HUES64 (cell line): Measurements from ENCODE around the gene ATP10B.

ENCODE experiments used
- H3K27ac ChIP-seq: 2 replicates; pipeline ENCODE4 v1.7.0; 2013; ENCODE audit warnings: low read depth, low read length, inconsistent platforms
- H3K27me3 ChIP-seq: 2 replicates; pipeline ENCODE4 v1.6.1; 2013; ENCODE audit warnings: mild to moderate bottlenecking, low read length; ENCODE audit not compliant: insufficient read depth
- H3K36me3 ChIP-seq: 2 replicates; pipeline ENCODE4 v1.6.1; 2013; ENCODE audit warnings: mild to moderate bottlenecking, low read length; ENCODE audit not compliant: insufficient read depth
- H3K4me1 ChIP-seq: 2 replicates; pipeline ENCODE4 v1.6.1; 2013; ENCODE audit warnings: mild to moderate bottlenecking, low read length, moderate library complexity; ENCODE audit not compliant: insufficient read depth
- H3K4me3 ChIP-seq: 2 replicates; pipeline ENCODE4 v1.5.1; 2013; ENCODE audit warnings: mild to moderate bottlenecking, low read length, moderate library complexity
- H3K9ac ChIP-seq: 2 replicates; pipeline ENCODE4 v1.6.1; 2013; ENCODE audit warnings: mild to moderate bottlenecking, low read depth, low read length
- H3K9me3 ChIP-seq: 2 replicates; pipeline ENCODE4 v1.6.1; 2013; ENCODE audit warnings: low read depth, low read length; ENCODE audit not compliant: insufficient read depth
- WGBS: fragments of 150-250, 120-280 bp; methylation state at CpG from one replicate; pipeline ENCODE4 v1.1.7; 2013; ENCODE audit warnings: missing lambda C conversion rate; 5-methylcytosine and 5-hydroxymethylcytosine counted together

ATP10B gene

GRCh38 chr5:160675988-160676387 is 176.0 kb downstream of the ATP10B start:
- no peaks in the 10 kb centered on the region for H3K36me3 ChIP-seq
- WGBS = 80% methylated on average over 2 of the region's 2 CpGs
- no peak overlapping the region for H3K4me3 ChIP-seq
- H3K9ac ChIP-seq = no peak overlapping the region
- no peaks in the 10 kb centered on the region for H3K9me3 ChIP-seq
- H3K27ac ChIP-seq = no peak overlapping the region
- no peaks in the 10 kb centered on the region for H3K4me1 ChIP-seq
- H3K27me3 ChIP-seq = no peaks in the 10 kb centered on the region

GRCh38 chr5:160674901-160675300 is 177.1 kb downstream of the ATP10B start:
- 89% methylated on average over 3 of the region's 3 CpGs for WGBS

GRCh38 chr5:160672521-160672920 is 179.5 kb downstream of the ATP10B start:
- H3K4me3 ChIP-seq = no peak overlapping the region
- H3K9me3 ChIP-seq = no peaks in the 10 kb centered on the region
- H3K36me3 ChIP-seq = no peaks in the 10 kb centered on the region
- H3K27ac ChIP-seq = no peak overlapping the region
- no peaks in the 10 kb centered on the region for H3K27me3 ChIP-seq
- no peak overlapping the region for H3K9ac ChIP-seq
- H3K4me1 ChIP-seq = no peaks in the 10 kb centered on the region
- 0% methylated on average over 2 of the region's 2 CpGs for WGBS

More at GRCh38 chr5:160674901-160675300, 177.1 kb downstream of the ATP10B start:
- Histone ChIP-seq H3K4me1 (no peaks in the 10 kb centered on the region), H3K9ac (no peak overlapping the region), H3K4me3 (no peak overlapping the region), H3K9me3 (no peaks in the 10 kb centered on the region), H3K27me3 (no peaks in the 10 kb centered on the region), H3K36me3 (no peaks in the 10 kb centered on the region), H3K27ac (no peak overlapping the region)

- Histone ChIP-seq H3K36me3 (no peaks in the 10 kb centered on the region), H3K27me3 (no peaks in the 10 kb centered on the region), H3K4me1 (peaks cover 6% of the 10 kb centered on the region; the same call in 1 of the 2 replicates), H3K9me3 (no peaks in the 10 kb centered on the region), H3K27ac (no peak overlapping the region), H3K4me3 (no peak overlapping the region), H3K9ac (no peak overlapping the region)
- WGBS = 96% methylated on average over 2 of the region's 2 CpGs
Observed at GRCh38 chr5:160668356-160668755, 183.7 kb downstream of the ATP10B start.

- WGBS = 94% methylated on average over 4 of the region's 5 CpGs
- H3K4me3 ChIP-seq = no peak overlapping the region
- no peaks in the 10 kb centered on the region for H3K9me3 ChIP-seq
- no peaks in the 10 kb centered on the region for H3K27me3 ChIP-seq
- no peaks in the 10 kb centered on the region for H3K36me3 ChIP-seq
- H3K4me1 ChIP-seq = peaks cover 6% of the 10 kb centered on the region; the same call in 1 of the 2 replicates
- H3K27ac ChIP-seq = no peak overlapping the region
- H3K9ac ChIP-seq = no peak overlapping the region
Observed at GRCh38 chr5:160667160-160667559, 184.9 kb downstream of the ATP10B start.

DNA sequence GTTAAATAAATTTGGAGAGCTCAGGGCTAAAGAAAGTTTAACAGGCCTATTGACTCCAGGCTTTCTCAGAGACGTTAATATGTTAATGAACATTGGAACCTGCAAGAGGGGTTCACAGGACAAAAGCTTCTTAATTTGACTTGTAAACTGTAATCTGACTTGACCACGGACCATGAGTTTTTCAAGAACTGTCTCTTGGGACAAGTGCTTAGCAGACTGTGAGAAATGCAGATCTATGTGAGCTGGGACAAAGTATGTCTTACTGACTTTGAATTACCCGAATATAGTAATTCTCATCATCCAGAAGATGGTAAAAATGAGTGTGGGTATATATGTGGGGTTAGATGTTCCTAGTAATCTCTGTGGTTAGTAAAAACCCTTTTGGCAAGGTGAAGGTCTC is 186.6 kb downstream of the ATP10B start:
- Histone ChIP-seq H3K9me3 (no peaks in the 10 kb centered on the region), H3K36me3 (no peaks in the 10 kb centered on the region)
- 66% methylated on average over 3 of the region's 3 CpGs for WGBS

DNA sequence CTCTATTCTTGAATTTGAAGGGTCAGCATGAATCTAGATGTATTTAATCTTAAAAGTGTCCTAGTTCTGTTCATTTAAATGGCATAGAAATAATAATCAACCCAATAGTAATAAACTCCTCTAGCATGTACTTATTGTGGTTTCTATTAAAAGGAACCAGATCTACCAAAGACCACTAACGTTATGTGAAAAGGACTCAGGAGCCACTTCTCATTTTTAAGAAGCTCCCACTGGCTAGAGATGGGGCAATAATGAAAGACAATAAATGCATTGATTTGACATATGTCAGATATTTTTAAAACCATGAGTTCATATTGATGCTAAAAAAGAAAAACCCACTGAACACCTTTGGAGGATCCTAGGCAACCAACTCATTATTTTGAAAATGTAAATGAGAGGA is 191.9 kb downstream of the ATP10B start:
- no peak overlapping the region for H3K4me3 ChIP-seq
- H3K4me1 ChIP-seq = peaks cover 2% of the 10 kb centered on the region; the same call in 1 of the 2 replicates
- no peak overlapping the region for H3K27ac ChIP-seq
- WGBS = 89% methylated on average over 1 of the region's 1 CpG
- H3K36me3 ChIP-seq = no peaks in the 10 kb centered on the region
- no peaks in the 10 kb centered on the region for H3K9me3 ChIP-seq
- no peaks in the 10 kb centered on the region for H3K27me3 ChIP-seq
- H3K9ac ChIP-seq = no peak overlapping the region

More for the DNA sequence above, 186.6 kb downstream of the ATP10B start:
- H3K9ac ChIP-seq = no peak overlapping the region
- H3K27me3 ChIP-seq = no peaks in the 10 kb centered on the region
- H3K4me3 ChIP-seq = no peak overlapping the region
- peaks cover 6% of the 10 kb centered on the region; the same call in 1 of the 2 replicates for H3K4me1 ChIP-seq
- no peak overlapping the region for H3K27ac ChIP-seq

DNA sequence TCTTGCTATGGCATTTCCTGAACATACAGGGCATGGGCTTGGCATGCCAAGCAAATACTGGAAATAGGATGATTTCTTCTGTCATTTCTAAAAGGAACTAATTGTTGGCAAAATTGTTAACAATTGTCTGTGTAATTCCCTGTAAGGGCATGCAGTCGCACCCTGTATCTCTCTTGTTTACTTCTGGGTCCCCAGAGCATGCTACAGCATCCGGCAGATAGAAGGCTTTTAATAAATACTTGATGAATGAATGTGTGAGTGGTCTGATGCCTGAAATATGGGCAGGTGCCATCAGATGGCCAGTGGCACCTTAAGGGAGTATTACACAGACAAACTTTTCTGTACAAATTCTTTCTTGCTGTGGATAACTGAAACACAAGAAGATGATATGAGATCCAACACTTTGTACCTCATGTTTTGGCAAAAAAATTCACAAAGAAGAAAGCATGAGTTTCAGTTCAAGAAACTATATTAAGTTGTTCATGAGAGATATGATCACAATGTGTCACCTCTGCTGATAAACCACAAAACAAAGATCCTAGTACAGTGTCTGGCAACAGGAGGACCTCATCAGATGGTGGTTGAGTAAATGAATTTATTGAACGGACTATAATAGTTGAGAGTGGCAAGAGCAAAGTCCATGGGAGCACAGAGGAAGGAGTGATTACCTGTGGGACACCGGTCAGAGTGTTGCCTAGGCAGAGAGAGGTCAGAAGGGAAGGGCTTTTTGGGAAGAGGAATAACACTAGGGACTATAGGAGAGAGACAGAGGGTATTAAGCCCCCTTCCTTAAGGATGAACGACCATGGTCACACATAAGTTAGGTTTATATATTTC is 194.2 kb downstream of the ATP10B start:
- Histone ChIP-seq H3K36me3 (no peaks in the 10 kb centered on the region), H3K9ac (no peak overlapping the region), H3K27me3 (no peaks in the 10 kb centered on the region), H3K4me1 (no peaks in the 10 kb centered on the region), H3K27ac (no peak overlapping the region), H3K9me3 (no peaks in the 10 kb centered on the region), H3K4me3 (no peak overlapping the region)
- WGBS = 93% methylated on average over 4 of the region's 5 CpGs

DNA sequence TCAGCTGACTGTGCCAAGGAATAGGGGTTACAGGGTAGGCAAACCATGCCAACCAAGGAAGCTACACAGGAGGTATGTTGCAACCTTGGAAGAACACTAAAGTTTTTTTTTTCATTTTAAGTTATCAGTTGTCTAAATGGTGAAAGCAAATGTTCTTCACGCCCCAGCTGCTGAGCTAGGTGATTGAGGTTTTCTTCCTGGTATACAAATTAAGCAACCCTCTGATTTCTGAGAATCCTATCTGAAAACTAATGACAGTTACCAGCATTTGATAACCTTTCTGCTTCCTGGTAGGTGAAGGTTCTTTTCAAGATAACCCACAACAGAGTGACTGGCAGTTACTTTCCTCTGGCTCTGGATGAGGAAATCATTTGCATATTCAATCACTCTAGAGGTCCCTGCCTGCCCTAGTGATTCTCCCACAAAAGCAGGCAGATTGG is 194.9 kb downstream of the ATP10B start:
- WGBS = 90% methylated on average over 1 of the region's 1 CpG
- no peak overlapping the region for H3K27ac ChIP-seq
- H3K9ac ChIP-seq = no peak overlapping the region

DNA sequence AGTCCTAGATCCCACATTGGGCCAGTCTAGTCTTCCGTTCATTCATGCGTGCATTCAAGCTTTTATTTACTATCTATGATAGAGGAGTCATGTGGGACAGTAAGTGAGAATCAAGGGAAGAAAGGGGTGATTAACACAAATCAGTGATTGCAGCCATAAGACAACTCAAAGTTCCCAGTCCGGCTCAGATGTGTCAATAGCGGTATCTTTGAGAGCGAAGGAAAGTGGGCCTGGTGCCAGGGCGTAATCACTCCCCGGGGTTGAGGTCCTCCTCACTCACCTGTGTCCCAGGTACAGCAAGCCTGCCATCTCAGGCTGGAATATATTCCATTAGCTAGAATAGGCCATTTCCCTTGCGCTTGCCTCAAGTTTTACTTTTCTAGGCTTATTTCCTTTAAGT is 196.3 kb downstream of the ATP10B start:
- WGBS = 97% methylated on average over 8 of the region's 8 CpGs
- Histone ChIP-seq H3K9ac (no peak overlapping the region), H3K9me3 (peaks cover 2% of the 10 kb centered on the region; the same call in 1 of the 2 replicates), H3K27ac (no peak overlapping the region), H3K27me3 (no peaks in the 10 kb centered on the region), H3K36me3 (no peaks in the 10 kb centered on the region), H3K4me3 (no peak overlapping the region), H3K4me1 (0 out of 2 replicates have a peak, but pooled peaks cover 4% of the 10 kb centered on the region)

More for the DNA sequence above, 194.9 kb downstream of the ATP10B start:
- 0 out of 2 replicates have a peak, but pooled peaks cover 1% of the 10 kb centered on the region for H3K4me1 ChIP-seq
- H3K9me3 ChIP-seq = no peaks in the 10 kb centered on the region
- H3K36me3 ChIP-seq = no peaks in the 10 kb centered on the region
- no peaks in the 10 kb centered on the region for H3K27me3 ChIP-seq
- no peak overlapping the region for H3K4me3 ChIP-seq

GRCh38 chr5:160651692-160652645 is 200.0 kb downstream of the ATP10B start:
- H3K27ac ChIP-seq = no peak overlapping the region
- H3K4me3 ChIP-seq = no peak overlapping the region
- H3K27me3 ChIP-seq = no peaks in the 10 kb centered on the region
- WGBS = 90% methylated on average over 7 of the region's 9 CpGs
- H3K4me1 ChIP-seq = 0 out of 2 replicates have a peak, but pooled peaks cover 4% of the 10 kb centered on the region
- no peak overlapping the region for H3K9ac ChIP-seq
- H3K9me3 ChIP-seq = peaks cover 3% of the 10 kb centered on the region; the same call in 1 of the 2 replicates
- no peaks in the 10 kb centered on the region for H3K36me3 ChIP-seq
